Measurements from ENCODE around the gene IL34. TPM values are rescaled to one million over a fixed set of nuclear protein-coding genes. Genes with fewer than 3 reads are reported as not detected.

IL34 gene
- total and polyA plus RNA-seq, 2 of the 13 experiments (the other 11 are each of a cell fraction or from before 2014, with no cell fraction given): 1.2 to 1.3 TPM

DNA sequence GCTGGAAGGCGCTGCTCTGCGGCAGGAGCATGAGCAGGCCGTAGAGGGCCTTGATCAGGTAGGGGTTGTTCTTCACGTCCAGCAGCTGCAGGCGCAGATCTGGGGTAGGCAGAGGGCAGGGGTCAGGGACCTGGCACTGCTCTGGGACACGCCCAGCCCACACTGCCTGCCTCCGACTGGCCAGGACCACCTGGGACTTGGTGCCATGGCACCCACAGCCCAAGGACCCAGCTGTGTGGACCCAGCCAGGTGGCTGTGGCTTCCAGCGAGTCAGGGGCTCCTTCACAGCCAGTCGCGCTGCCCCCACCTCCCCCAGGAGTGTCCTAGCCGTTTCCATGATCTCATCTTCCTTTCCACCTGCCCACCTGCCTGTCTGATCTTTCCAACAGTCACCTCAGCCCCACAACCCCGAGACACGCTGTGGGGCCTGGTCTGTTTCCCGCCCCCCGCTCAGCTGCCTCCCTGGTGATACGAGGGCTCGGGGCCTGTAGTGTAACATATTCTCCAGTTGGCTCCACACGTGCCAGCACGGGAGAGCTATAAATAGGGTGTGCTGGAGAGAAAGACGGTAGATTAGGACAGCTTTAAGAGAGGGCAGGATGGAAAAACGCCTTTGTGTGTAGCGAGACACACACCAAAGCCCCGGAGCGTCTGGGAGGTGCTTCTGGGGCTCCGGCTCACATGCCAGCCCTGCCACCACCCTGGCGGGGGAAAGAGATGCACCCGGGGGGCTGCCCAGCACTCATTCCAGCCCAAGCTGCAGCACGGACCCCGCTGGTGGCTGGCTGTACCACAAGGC lies 46.7 kb downstream of the IL34 start:
- Histone ChIP-seq H4K20me1 (ENCODE audit: insufficient read depth, low read length) (no peaks in the 10 kb centered on the region), H3K27ac (ENCODE audit: extremely low read length, insufficient read depth, low read length) (peak overlapping the region; percentile 17), H3K9ac (ENCODE audit: insufficient read depth, low read depth, low read length) (no peak overlapping the region; the same call in 1 of the 2 replicates), H3K4me3 (replicated peaks in 1 of 3; ENCODE audit: insufficient read depth in 1 of 3, low read depth in 2 of 3, low read length in 3 of 3) (no peak overlapping the region), H3K4me2 (ENCODE audit: low read depth, low read length) (no peak overlapping the region), H2AFZ (ENCODE audit: low read length) (no peak overlapping the region), H3K4me1 (ENCODE audit: insufficient read depth, low read length) (peaks cover 72% of the 10 kb centered on the region), H3K9me3 (ENCODE audit: low read length) (no peaks in the 10 kb centered on the region), H3K27me3 (ENCODE audit: control insufficient read depth in 1 of 2, insufficient read depth in 2 of 2, low read length in 2 of 2) (no peaks in the 10 kb centered on the region), H3K36me3 (replicated peaks in 1 of 2; ENCODE audit: control insufficient read depth in 1 of 2, insufficient read depth in 2 of 2, low read length in 2 of 2) (peaks cover 1 to 4% of the 10 kb centered on the region in 2 experiments; a peak in 1 of 5 replicates), H3K79me2 (ENCODE audit: insufficient read depth, low read length) (no peaks in the 10 kb centered on the region)
- BruUV-seq (replicated peaks): no TSS peak
- in situ Hi-C loops (cut with HindIII; ENCODE audit: extremely low pct_ligation_motif_present, low pct_unique_long_range_greater_than_20kb): no loop called here
- FAIRE-seq (no peak), DNase-seq (ENCODE audit: low spot score) (no peak), ATAC-seq (no peak)
- ChIA-PET POLR2A (interaction anchor here (1.0 to 18.7 kb wide), 2 partner anchors 11 to 33 kb away, joined by 4 to 536 read pairs; no protein-coding TSS in a partner anchor), CTCF (ENCODE audit: low intra/inter-chr PET ratio, low total read pairs) (no interaction called here)
- 95% methylated on average over 28 of the region's 29 CpGs for WGBS (ENCODE audit: low lambda C conversion rate)
- intact Hi-C loops (cut with micrococcal nuclease; ENCODE audit: unreplicated experiment): no loop called here
- TF ChIP-seq, protein P1, sequence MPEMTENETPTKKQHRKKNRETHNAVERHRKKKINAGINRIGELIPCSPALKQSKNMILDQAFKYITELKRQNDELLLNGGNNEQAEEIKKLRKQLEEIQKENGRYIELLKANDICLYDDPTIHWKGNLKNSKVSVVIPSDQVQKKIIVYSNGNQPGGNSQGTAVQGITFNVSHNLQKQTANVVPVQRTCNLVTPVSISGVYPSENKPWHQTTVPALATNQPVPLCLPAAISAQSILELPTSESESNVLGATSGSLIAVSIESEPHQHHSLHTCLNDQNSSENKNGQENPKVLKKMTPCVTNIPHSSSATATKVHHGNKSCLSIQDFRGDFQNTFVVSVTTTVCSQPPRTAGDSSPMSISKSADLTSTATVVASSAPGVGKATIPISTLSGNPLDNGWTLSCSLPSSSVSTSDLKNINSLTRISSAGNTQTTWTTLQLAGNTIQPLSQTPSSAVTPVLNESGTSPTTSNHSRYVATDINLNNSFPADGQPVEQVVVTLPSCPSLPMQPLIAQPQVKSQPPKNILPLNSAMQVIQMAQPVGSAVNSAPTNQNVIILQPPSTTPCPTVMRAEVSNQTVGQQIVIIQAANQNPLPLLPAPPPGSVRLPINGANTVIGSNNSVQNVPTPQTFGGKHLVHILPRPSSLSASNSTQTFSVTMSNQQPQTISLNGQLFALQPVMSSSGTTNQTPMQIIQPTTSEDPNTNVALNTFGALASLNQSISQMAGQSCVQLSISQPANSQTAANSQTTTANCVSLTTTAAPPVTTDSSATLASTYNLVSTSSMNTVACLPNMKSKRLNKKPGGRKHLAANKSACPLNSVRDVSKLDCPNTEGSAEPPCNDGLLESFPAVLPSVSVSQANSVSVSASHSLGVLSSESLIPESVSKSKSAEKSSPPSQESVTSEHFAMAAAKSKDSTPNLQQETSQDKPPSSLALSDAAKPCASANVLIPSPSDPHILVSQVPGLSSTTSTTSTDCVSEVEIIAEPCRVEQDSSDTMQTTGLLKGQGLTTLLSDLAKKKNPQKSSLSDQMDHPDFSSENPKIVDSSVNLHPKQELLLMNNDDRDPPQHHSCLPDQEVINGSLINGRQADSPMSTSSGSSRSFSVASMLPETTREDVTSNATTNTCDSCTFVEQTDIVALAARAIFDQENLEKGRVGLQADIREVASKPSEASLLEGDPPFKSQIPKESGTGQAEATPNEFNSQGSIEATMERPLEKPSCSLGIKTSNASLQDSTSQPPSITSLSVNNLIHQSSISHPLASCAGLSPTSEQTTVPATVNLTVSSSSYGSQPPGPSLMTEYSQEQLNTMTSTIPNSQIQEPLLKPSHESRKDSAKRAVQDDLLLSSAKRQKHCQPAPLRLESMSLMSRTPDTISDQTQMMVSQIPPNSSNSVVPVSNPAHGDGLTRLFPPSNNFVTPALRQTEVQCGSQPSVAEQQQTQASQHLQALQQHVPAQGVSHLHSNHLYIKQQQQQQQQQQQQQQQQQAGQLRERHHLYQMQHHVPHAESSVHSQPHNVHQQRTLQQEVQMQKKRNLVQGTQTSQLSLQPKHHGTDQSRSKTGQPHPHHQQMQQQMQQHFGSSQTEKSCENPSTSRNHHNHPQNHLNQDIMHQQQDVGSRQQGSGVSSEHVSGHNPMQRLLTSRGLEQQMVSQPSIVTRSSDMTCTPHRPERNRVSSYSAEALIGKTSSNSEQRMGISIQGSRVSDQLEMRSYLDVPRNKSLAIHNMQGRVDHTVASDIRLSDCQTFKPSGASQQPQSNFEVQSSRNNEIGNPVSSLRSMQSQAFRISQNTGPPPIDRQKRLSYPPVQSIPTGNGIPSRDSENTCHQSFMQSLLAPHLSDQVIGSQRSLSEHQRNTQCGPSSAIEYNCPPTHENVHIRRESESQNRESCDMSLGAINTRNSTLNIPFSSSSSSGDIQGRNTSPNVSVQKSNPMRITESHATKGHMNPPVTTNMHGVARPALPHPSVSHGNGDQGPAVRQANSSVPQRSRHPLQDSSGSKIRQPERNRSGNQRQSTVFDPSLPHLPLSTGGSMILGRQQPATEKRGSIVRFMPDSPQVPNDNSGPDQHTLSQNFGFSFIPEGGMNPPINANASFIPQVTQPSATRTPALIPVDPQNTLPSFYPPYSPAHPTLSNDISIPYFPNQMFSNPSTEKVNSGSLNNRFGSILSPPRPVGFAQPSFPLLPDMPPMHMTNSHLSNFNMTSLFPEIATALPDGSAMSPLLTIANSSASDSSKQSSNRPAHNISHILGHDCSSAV (CRISPR knock-in tag; IDR thresholded peaks at IDR 0.05; ENCODE audit: borderline replicate concordance): no peak
- TF ChIP-seq, protein P2, sequence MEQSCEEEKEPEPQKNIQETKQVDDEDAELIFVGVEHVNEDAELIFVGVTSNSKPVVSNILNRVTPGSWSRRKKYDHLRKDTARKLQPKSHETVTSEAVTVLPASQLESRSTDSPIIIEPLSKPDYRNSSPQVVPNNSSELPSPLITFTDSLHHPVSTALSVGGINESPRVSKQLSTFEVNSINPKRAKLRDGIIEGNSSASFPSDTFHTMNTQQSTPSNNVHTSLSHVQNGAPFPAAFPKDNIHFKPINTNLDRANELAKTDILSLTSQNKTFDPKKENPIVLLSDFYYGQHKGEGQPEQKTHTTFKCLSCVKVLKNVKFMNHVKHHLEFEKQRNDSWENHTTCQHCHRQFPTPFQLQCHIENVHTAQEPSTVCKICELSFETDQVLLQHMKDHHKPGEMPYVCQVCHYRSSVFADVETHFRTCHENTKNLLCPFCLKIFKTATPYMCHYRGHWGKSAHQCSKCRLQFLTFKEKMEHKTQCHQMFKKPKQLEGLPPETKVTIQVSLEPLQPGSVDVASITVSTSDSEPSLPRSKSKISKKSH (CRISPR knock-in tag; IDR thresholded peaks at IDR 0.05; ENCODE audit: borderline replicate concordance): 0 out of 2 replicates have a peak, but pooled peaks have one; percentile 14
- peak; percentile 48 for TF ChIP-seq AGO2 (optimal IDR thresholded peaks at IDR 0.05; ENCODE audit: low read depth, low read length)
- 0 out of 2 replicates have a peak, but pooled peaks have one; percentile 24 for TF ChIP-seq CHCHD3 (CRISPR knock-in tag; IDR thresholded peaks at IDR 0.05)
- TF ChIP-seq CREM (IDR thresholded peaks at IDR 0.05): no peak
- TF ChIP-seq CREM (CRISPR knock-in tag; IDR thresholded peaks at IDR 0.05): no peak
